MCF 10A (cell line): ENCODE measurements around the gene CACNA1C. TPM values are rescaled to one million over a fixed set of nuclear protein-coding genes. Genes with fewer than 3 reads are reported as not detected.

Source experiments
- BruUV-seq: library from RNA; stranded (reverse); fragments of 400-500 nt; replicated peaks from 2 replicates; lab custom pipeline; 2021; lab: Mats Ljungman, UMichigan
- CTCF ChIA-PET: fragments of 300-600 bp; sonication (Branson Sonifier 250); formaldehyde crosslinking; extraction: SDS; loops from one replicate; lab custom pipeline; 2021; ENCODE audit warnings: antibody characterized with exemption, inconsistent platforms; lab: Yijun Ruan, JAX
- POLR2A ChIA-PET: fragments of 300-600, 350-650 bp; sonication (Branson Sonifier 250); formaldehyde crosslinking; extraction: SDS; loops from one replicate; lab custom pipeline; 2020; ENCODE audit warnings: antibody characterized with exemption, inconsistent platforms; lab: Yijun Ruan, JAX
- DNase-seq: peaks from one replicate; pipeline ENCODE4 v3.0.0-alpha.2; 2018; ENCODE audit not compliant: unreplicated experiment
- H3K27ac Mint-ChIP-seq: one replicate; pipeline ENCODE4 v1.8.0; 2022; ENCODE audit warnings: mild to moderate bottlenecking, low read depth, mixed read lengths; ENCODE audit not compliant: unreplicated experiment
- H3K27me3 Mint-ChIP-seq: one replicate; pipeline ENCODE4 v1.8.0; 2022; ENCODE audit warnings: mixed read lengths; ENCODE audit not compliant: insufficient read depth, unreplicated experiment
- H3K36me3 Mint-ChIP-seq: one replicate; pipeline ENCODE4 v1.8.0; 2022; ENCODE audit warnings: mild to moderate bottlenecking, moderate library complexity, mixed read lengths; ENCODE audit not compliant: insufficient read depth, unreplicated experiment
- H3K4me1 Mint-ChIP-seq: one replicate; pipeline ENCODE4 v1.8.0; 2022; ENCODE audit warnings: mixed read lengths; ENCODE audit not compliant: insufficient read depth, unreplicated experiment
- H3K4me3 Mint-ChIP-seq: one replicate; pipeline ENCODE4 v1.8.0; 2022; ENCODE audit warnings: mild to moderate bottlenecking, moderate library complexity, mixed read lengths; ENCODE audit not compliant: unreplicated experiment
- H3K9me3 Mint-ChIP-seq: one replicate; pipeline ENCODE4 v1.8.0; 2022; ENCODE audit warnings: mixed read lengths; ENCODE audit not compliant: unreplicated experiment
- CTCF ChIP-seq: fragments of 200-600 bp; IDR thresholded peaks from one replicate; pipeline ENCODE4 v1.8.0; 2022; ENCODE audit warnings: antibody characterized with exemption, mild to moderate bottlenecking; ENCODE audit not compliant: unreplicated experiment
- intact Hi-C: fragments of 100-400 bp; cut with micrococcal nuclease; formaldehyde crosslinking; loops from 2 replicates; pipeline ENCODE4 v1.14.1; 2022
- total RNA-seq: library from RNA; stranded (reverse); gene quantifications from 2 replicates; pipeline ENCODE4 v1.2.3, GENCODE V29; 2022

The CACNA1C gene
- total RNA-seq, 1 experiment from 2014 or later, result not detected

DNA sequence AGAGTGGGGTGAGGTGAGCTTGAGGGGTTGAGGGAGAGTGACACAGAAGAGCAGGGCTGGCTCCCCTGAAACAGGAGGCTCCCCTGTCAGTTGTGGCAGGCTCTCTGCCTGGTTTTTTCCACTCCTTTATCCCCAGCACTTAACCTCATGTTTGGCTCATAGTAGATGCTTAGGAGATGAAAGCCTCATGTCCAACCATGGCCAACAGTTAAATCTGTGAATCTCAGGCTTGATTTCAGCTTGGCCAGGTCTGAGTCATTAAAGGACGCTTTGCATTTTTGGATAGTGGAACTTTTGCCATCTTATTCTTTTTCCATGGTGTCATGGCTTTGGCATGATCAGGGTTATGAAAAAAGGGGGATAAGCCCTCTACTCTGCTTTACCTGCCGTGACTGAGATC, 117.2 kb downstream of the CACNA1C start:
- TF ChIP-seq CTCF, result no peak
- no peak for DNase-seq
- Mint-ChIP-seq H3K4me3 (peak overlapping the region; percentile 4), H3K27me3 (no peaks in the 10 kb centered on the region), H3K9me3 (peaks cover 7% of the 10 kb centered on the region), H3K36me3 (no peaks in the 10 kb centered on the region), H3K4me1 (peaks cover 33% of the 10 kb centered on the region), H3K27ac (peak overlapping the region; percentile 71)
- no TSS peak for BruUV-seq
- ChIA-PET CTCF (interaction anchor here (1.0 kb wide), 1 partner anchor 121 kb away, joined by 3 read pairs; no protein-coding TSS in a partner anchor), POLR2A (no interaction called here)
- intact Hi-C loops, result no loop called here

DNA sequence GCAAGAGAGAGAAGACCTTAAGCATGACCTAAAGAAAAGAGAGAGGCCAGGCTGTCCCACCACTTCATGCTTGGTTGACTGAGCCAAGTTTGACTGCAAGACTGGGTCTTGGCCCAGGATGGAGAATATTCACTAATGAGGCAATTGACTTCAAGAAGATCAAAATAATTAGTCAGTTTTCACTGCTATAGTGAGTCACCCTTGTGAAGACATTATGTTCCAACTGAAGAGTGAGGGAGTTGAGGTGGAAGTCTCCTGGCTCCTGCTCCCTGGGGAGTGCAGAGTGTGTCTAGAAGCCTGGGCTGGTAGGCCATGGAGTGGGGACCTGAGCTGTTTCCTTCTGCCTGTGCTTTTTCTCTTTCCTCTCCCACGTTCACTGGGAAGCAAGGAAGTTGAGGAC, 117.6 kb downstream of the CACNA1C start:
- TF ChIP-seq CTCF, result no peak
- Mint-ChIP-seq H3K9me3 (peaks cover 7% of the 10 kb centered on the region), H3K4me3 (peak overlapping the region; percentile 4), H3K36me3 (no peaks in the 10 kb centered on the region), H3K27me3 (no peaks in the 10 kb centered on the region), H3K27ac (peak overlapping the region; percentile 71), H3K4me1 (peaks cover 33% of the 10 kb centered on the region)
- BruUV-seq, result no TSS peak
- intact Hi-C loops, result no loop called here
- CTCF ChIA-PET, result interaction anchor here (1.0 kb wide), 1 partner anchor 121 kb away, joined by 3 read pairs; no protein-coding TSS in a partner anchor
- peak; percentile 73 for DNase-seq
- POLR2A ChIA-PET, result no interaction called here

- Mint-ChIP-seq H3K27me3 (no peaks in the 10 kb centered on the region), H3K27ac (no peak overlapping the region), H3K36me3 (peaks cover 7% of the 10 kb centered on the region), H3K4me3 (no peak overlapping the region), H3K4me1 (peaks cover 33% of the 10 kb centered on the region), H3K9me3 (peaks cover under 1% of the 10 kb centered on the region)
- no TSS peak for BruUV-seq
- POLR2A ChIA-PET, result interaction anchor here (1.0 kb wide), 1 partner anchor 48 kb away, joined by 4 read pairs; no protein-coding TSS in a partner anchor
- no peak for TF ChIP-seq CTCF
- DNase-seq, result no peak
- intact Hi-C loops, result no loop called here
- CTCF ChIA-PET, result interaction anchor here (0.6 kb wide), 2 partner anchors 224 to 870 kb away, joined by 4 read pairs; no protein-coding TSS in a partner anchor
Measured at GRCh38 chr12:2171672-2172426, 119.1 kb downstream of the CACNA1C start.

GRCh38 chr12:2172491-2173214, 119.9 kb downstream of the CACNA1C start:
- CTCF ChIA-PET, result interaction anchor here (0.6 to 0.7 kb wide), 2 partner anchors 223 to 550 kb away, joined by 3 to 4 read pairs; no protein-coding TSS in a partner anchor
- POLR2A ChIA-PET, result interaction anchor here (1.0 kb wide), 1 partner anchor 48 kb away, joined by 4 read pairs; no protein-coding TSS in a partner anchor
- BruUV-seq, result no TSS peak
- H3K36me3 Mint-ChIP-seq, result peaks cover 7% of the 10 kb centered on the region
- H3K4me1 Mint-ChIP-seq, result peaks cover 33% of the 10 kb centered on the region
- intact Hi-C loops, result no loop called here
- no peaks in the 10 kb centered on the region for H3K27me3 Mint-ChIP-seq
- no peak for TF ChIP-seq CTCF
- H3K27ac Mint-ChIP-seq, result no peak overlapping the region
- no peak for DNase-seq
- H3K4me3 Mint-ChIP-seq, result no peak overlapping the region
- H3K9me3 Mint-ChIP-seq, result no peaks in the 10 kb centered on the region
